NCI-H2081 treated with DMSO at 0.1 percent for 48 hours (cell line): ENCODE measurements around the gene GALNT2.

ENCODE experiments used
- DNase-seq: peaks from one replicate; lab custom pipeline; 2025; lab: John Stamatoyannopoulos, UW

Gene GALNT2

GRCh38 chr1:230210981-230211336 is 143.9 kb downstream of the GALNT2 start:
- DNase-seq: no peak

GRCh38 chr1:230211436-230212145 is 144.6 kb downstream of the GALNT2 start:
- DNase-seq: no peak

GRCh38 chr1:230212405-230212936 is 145.4 kb downstream of the GALNT2 start:
- DNase-seq: no peak

GRCh38 chr1:230215031-230215430 is 148.0 kb downstream of the GALNT2 start:
- DNase-seq: no peak

- no peak for DNase-seq
These were observed 148.5 kb downstream of the GALNT2 start for GRCh38 chr1:230215529-230215928.

- DNase-seq: no peak
These were observed 149.9 kb downstream of the GALNT2 start for GRCh38 chr1:230216896-230217295.

GRCh38 chr1:230218667-230219066 is 151.6 kb downstream of the GALNT2 start:
- no peak for DNase-seq

GRCh38 chr1:230219174-230220067 is 152.4 kb downstream of the GALNT2 start:
- DNase-seq: no peak

- no peak for DNase-seq
These were observed 153.4 kb downstream of the GALNT2 start for GRCh38 chr1:230220478-230220877.

- no peak for DNase-seq
These were observed 153.9 kb downstream of the GALNT2 start for GRCh38 chr1:230220907-230221306.

- no peak for DNase-seq
These were observed 155.6 kb downstream of the GALNT2 start for GRCh38 chr1:230222678-230223077.

GRCh38 chr1:230224101-230224960 is 157.3 kb downstream of the GALNT2 start:
- DNase-seq: no peak

GRCh38 chr1:230226007-230226800 is 159.2 kb downstream of the GALNT2 start:
- no peak for DNase-seq

- DNase-seq: no peak
These were observed 159.8 kb downstream of the GALNT2 start for GRCh38 chr1:230226814-230227213.

- no peak for DNase-seq
These were observed 161.3 kb downstream of the GALNT2 start for GRCh38 chr1:230228236-230228897.

- no peak for DNase-seq
These were observed 163.2 kb downstream of the GALNT2 start for GRCh38 chr1:230230273-230230672.

GRCh38 chr1:230230948-230231773 is 164.1 kb downstream of the GALNT2 start:
- DNase-seq: no peak

- no peak for DNase-seq
These were observed 164.7 kb downstream of the GALNT2 start for GRCh38 chr1:230231774-230232145.

GRCh38 chr1:230232371-230232771 is 165.3 kb downstream of the GALNT2 start:
- no peak for DNase-seq

- no peak for DNase-seq
These were observed 166.7 kb downstream of the GALNT2 start for GRCh38 chr1:230233786-230234185.
